BJ (cell line): ENCODE data around the gene TCF12. TPM values are rescaled to one million over a fixed set of nuclear protein-coding genes. Genes with fewer than 3 reads are reported as not detected.

ENCODE experiments used
- CTCF ChIA-PET: fragments of 350-600 bp; formaldehyde crosslinking; extraction: SDS; loops from one replicate; lab custom pipeline; 2021; ENCODE audit warnings: antibody characterized with exemption, inconsistent platforms; lab: Yijun Ruan, JAX
- POLR2A ChIA-PET: fragments of 300-600 bp; sonication (Branson Sonifier 250); formaldehyde crosslinking; extraction: SDS; loops from one replicate; lab custom pipeline; 2021; ENCODE audit warnings: antibody characterized with exemption; lab: Charles Lee
- DNase-seq: peaks from one replicate; pipeline ENCODE4 v3.0.0-alpha.2; 2011; ENCODE audit warnings: low read depth
- H3K27me3 ChIP-seq: 2 replicates; pipeline ENCODE4 v1.6.0; 2011; ENCODE audit warnings: low read length; ENCODE audit not compliant: control insufficient read depth, insufficient read depth
- H3K36me3 ChIP-seq: 2 replicates; pipeline ENCODE4 v1.5.1; 2011; ENCODE audit warnings: low read length; ENCODE audit not compliant: control insufficient read depth, insufficient read depth
- H3K4me3 ChIP-seq: 2 replicates; pipeline ENCODE4 v1.5.1; 2011; ENCODE audit warnings: low read depth, mild to moderate bottlenecking, control low read depth, low read length
- CTCF ChIP-seq: IDR thresholded peaks from 2 replicates; pipeline ENCODE4 v1.5.1; 2011; ENCODE audit warnings: low read depth, mild to moderate bottlenecking, control low read depth, inconsistent platforms, low read length, moderate library complexity; ENCODE audit not compliant: insufficient read depth
- polyA plus RNA-seq: library from polyadenylated mRNA; depleted of rRNA; stranded (reverse); fragments of >200 nt; gene quantifications from 2 replicates; pipeline ENCODE4 v1.2.3, GENCODE V29; 2011

Gene TCF12
- polyA plus RNA-seq, 1 experiment = 134 TPM

- ChIA-PET CTCF (interaction anchor here (0.6 kb wide), 1 partner anchor 83 kb away, joined by 3 read pairs; no protein-coding TSS in a partner anchor), POLR2A (no interaction called here)
- no peak for DNase-seq
- no peak for TF ChIP-seq CTCF
- no peak overlapping the region for H3K4me3 ChIP-seq
- no peaks in the 10 kb centered on the region for H3K36me3 ChIP-seq
- H3K27me3 ChIP-seq = no peaks in the 10 kb centered on the region
These were observed 135.8 kb downstream of the TCF12 start for GRCh38 chr15:57054204-57054750.

- H3K27me3 ChIP-seq = no peaks in the 10 kb centered on the region
These were observed 137.9 kb downstream of the TCF12 start for GRCh38 chr15:57056357-57056756.

GRCh38 chr15:57057134-57057930 is 138.9 kb downstream of the TCF12 start:
- Histone ChIP-seq H3K4me3 (no peak overlapping the region), H3K36me3 (no peaks in the 10 kb centered on the region), H3K27me3 (no peaks in the 10 kb centered on the region)
- DNase-seq = no peak
- ChIA-PET CTCF (no interaction called here), POLR2A (no interaction called here)
- no peak for TF ChIP-seq CTCF

More at GRCh38 chr15:57056357-57056756, 137.9 kb downstream of the TCF12 start:
- TF ChIP-seq CTCF = no peak
- no peaks in the 10 kb centered on the region for H3K36me3 ChIP-seq
- ChIA-PET POLR2A (no interaction called here), CTCF (interaction anchor here (0.6 to 1.6 kb wide), 3 partner anchors 16 to 90 kb away, joined by 3 to 4 read pairs (median 3); no protein-coding TSS in a partner anchor)
- no peak for DNase-seq
- H3K4me3 ChIP-seq = no peak overlapping the region

GRCh38 chr15:57059026-57059660 is 140.7 kb downstream of the TCF12 start:
- ChIA-PET POLR2A (no interaction called here), CTCF (no interaction called here)
- no peak for DNase-seq
- H3K27me3 ChIP-seq = no peaks in the 10 kb centered on the region
- TF ChIP-seq CTCF = no peak
- no peak overlapping the region for H3K4me3 ChIP-seq
- no peaks in the 10 kb centered on the region for H3K36me3 ChIP-seq

- POLR2A ChIA-PET = no interaction called here
- no peak overlapping the region for H3K4me3 ChIP-seq
- CTCF ChIA-PET = interaction anchor here (0.6 kb wide), 2 partner anchors 9 to 17 kb away, joined by 3 read pairs; no protein-coding TSS in a partner anchor
These were observed 142.4 kb downstream of the TCF12 start for GRCh38 chr15:57060799-57061198.

More at GRCh38 chr15:57060799-57061198, 142.4 kb downstream of the TCF12 start:
- no peak for TF ChIP-seq CTCF
- Histone ChIP-seq H3K27me3 (no peaks in the 10 kb centered on the region), H3K36me3 (no peaks in the 10 kb centered on the region)
- peak; percentile 39 for DNase-seq
